Middle frontal gyrus (tissue), 1 donor: ENCODE results near the gene LRRC51.
"Not testable (repeated sequence)": the region's sequence is repeated elsewhere in the genome, so short reads cannot be mapped to it uniquely, and the experiment has no call there.

Experiments
- DNase-seq: peaks from one replicate; pipeline ENCODE4 v3.0.0-alpha.2; 2015; ENCODE audit warnings: low spot score; ENCODE audit errors: extremely low spot score

Gene LRRC51

DNA sequence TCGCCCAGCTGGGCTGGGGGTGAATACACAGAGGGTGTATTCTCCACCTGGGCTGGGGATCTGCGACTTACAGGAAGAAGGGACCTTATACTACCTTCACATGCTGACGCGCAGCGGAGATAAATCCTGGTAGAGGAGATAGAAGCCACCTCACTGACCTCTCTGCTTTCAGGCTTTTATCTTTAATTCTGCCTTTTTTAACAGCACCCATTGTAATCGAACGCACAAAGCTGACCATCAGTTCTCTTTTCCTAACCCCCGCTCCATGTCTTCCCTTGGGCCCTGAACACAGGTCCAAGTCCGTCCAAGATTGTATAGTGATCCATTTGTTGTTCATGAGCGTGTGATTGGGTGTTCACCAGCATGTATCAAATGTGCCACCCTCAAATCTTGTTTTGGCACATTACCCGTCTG is 23.1 kb downstream of the LRRC51 start:
- DNase-seq: no peak

DNA sequence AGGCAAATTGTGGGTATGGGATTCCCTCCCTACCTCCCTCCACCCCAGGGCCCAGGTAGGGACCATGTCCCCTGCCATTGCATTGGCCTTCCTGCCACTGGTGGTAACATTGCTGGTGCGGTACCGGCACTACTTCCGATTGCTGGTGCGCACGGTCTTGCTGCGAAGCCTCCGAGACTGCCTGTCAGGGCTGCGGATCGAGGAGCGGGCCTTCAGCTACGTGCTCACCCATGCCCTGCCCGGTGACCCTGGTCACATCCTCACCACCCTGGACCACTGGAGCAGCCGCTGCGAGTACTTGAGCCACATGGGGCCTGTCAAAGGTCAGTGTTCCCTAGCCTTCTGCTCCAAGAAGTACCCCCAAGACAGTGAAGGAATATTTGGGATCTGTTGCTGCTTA is 25.2 kb downstream of the LRRC51 start, which contains the start of gene TOMT:
Gene TOMT, plus strand, starts transcription at position 37 of the 400 bp plus-strand sequence. Its CDS starts 28 bp downstream, at position 65.
- no peak for DNase-seq

DNA sequence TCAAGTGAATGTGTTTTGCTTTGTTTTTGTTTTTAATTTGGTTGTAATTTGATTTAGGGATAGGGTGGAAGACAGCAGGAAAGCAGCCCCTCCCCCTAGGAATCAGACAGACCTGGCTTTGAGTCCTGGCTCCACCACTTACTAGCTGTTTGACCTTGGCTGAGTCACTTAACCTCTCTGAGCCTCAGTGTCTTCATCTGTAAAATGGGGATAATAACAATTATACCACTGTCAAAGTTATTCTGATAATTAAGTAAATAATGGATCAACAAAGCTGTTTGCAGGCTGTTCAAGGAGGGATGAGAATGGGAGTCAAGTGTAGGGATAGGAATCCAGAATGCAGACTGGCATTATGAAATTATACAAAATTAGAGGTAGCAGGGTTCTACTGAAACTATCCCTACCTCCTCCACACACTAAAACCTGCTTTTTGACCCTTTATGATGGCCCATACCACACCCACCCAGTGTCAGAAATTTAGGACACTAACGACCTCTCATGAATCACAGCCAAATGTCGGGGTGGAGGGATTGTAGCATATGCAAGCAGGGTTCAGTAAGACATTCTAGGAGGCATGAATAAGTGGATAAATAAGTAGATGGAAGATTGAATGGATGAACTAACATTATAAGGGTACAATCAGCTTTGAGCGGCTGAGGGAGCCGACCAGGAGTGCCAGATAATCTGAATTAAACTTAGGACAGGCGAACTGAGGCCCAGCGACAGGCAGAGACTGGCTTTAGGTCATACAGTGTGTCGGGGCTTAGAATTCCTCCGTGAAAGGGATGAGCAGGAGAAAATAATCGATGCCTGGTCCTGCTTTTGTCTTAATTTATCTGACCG is 30.9 kb downstream of the LRRC51 start:
- DNase-seq: no peak

DNA sequence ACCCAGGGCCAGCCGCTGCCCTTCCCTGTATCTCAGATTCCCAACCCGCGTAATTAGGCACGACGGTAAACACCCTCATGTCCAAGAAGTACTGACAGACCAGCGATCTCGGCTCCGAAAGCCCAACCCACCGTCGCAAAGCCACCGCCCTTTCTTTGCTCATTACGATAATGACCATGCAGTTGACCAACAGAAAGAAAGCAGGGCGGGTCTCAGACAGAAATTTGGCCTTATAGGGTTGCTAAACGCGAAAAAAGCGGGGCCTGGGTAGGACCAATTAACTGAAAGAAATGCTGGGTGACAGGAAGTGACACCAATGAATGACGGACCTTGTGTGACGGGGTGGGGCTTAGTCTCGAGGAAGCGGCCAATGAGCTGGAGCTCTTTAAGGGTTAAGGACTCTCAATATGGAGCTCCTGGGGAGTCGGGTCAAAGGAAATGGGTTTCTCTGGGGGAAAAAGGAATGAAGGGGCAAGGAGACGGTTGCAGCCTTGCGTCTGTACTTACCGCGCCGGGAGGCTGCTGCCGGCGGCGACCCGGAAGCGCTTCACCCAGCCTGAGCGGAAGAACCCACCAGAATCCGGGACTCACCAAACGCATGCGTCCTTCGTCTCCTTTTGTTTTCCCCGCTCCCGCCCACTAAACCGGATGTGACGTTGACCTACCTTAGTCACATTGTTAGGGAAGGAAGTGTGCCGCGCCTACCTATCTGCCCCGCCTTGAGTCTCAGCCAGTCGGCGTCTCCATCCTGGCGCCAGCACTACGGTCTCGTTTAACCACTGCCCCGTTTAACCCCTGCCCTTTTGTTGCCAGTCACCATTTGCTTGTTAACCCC is 31.7 kb downstream of the LRRC51 start, which contains the start of gene ANAPC15:
Gene ANAPC15, minus strand, starts transcription at position 553 of the 835 bp plus-strand sequence. CDS start 1,419 bp downstream, outside the sequence.
- DNase-seq: peak; percentile 100

DNA sequence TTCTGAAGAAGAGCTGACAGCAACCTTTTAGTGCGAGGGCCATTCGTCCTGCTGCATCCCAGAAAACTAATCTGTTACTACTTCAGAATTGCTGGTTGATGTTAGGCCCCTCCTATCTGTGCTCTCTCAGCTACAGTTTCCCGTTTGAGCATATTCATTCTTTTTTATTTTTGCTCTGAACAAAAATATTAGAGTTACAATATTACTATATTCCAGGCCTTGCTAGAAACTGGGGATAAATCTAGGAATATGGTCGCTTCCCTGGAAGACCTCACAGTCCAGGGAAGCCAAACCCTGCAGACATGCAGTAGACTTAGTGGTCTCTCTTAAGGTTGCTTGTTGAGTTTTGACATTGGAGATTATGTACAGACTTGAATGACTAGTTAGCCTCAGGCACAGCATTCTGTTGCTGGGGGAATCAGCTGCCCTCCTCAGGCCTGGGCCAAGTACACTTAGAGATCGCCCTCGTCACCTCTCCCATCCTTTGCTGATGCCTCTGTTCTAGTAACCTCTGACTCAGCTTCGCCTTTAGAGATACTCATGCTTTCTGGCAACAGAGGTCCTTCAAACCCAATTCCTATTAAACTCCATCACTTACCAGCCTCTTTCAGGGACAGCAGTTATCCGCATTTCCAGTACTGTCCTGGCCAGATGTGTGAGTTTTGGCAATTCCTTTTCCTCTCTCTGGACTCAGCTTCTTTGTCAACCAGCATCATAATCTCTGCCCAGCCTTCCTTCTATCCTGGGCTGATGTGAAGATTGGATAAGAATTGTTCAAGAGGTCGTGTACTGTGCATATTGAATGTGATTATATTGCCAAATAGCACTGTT is 32.5 kb downstream of the LRRC51 start:
- DNase-seq: no peak

DNA sequence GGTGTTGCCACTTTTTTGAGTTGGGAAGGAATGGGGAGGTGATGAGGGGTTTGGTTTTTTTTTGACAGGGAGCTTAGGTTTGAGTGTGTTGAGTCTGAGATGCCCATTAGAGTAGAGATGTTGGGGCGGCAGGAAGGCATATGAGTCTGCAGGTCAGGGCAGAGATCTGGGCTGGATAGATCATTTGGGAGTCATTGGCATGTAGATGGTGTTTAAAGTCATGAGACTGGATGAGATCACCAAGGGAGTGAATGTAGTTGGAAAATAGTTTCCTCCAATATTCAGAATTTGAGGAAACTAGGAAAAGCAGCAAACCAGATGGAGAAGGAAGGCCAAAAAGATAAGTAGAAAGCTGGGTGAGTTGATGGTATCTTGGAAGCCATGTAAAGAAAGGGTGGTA is 33.9 kb downstream of the LRRC51 start:
- no peak for DNase-seq

DNA sequence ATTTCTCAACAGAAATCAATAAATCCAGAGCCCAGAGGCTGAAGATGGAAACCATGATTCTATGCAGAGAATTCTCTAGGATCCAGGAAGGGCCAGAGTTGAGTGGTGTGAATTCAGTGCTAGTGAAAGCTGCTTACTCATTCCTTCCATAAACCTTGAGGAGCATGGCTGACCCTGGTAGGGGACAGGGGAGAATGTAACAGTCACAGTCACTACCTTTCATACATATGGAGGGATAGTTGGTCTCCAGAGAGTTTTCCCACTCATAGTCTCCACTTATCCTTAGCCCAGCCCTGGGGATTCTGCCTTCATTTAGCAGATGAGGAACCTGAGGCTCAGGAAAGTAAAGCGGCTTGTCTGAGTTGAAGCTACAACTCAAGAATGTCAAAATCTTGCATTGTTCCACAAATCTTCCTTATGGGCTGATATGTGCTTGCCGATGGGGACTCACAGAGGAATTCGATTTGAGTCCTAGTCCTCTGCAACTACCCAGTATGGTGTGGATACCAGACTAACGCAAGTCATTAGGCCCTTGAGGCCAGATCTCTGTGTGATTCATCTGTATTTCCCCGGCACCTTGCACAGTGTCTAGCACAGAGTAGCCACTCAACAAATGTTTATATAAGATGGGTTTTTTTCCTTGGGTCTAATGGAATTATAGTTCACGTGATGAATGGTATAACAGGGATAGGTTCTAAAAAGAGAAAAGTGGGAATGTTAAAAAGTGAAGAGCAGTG is 35.5 kb downstream of the LRRC51 start:
- no peak for DNase-seq

DNA sequence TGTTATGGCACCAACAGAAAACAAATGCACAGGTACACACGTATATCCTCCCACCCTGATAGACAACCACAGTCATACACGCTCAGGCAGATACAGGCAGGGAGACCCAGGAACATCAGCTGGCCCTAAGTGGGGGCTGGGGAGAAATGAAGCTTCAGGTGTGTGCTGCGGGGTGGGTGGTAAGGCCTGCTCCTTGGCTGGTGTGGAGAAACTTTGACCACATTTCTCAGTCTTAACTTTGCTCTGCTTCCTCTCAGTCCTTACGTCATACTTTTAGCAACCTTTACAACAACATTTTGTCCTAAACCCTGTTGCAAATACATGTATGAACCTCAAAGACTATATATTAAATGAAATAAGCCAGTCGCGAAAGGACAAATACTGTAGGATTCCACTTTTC is 38.5 kb downstream of the LRRC51 start:
- no peak for DNase-seq

DNA sequence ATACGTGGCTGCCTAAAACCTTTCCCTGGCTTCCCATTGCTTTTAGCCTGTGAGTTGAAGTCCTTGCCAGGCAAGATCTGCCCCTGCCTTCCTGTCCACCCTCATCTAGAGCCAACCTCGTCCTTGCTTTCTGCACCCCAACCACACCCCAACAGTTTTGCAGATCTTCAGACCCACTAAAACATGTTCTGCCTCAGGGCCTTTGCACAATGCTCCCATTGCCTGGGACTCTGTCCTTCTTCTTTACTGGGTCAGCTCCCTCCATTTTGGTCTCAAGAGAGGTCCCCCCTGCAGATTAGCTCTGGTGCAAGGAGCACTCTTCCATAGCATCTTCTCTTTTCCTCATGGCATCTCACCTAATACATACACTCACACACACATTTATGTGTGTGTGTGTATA is 40.3 kb downstream of the LRRC51 start:
- DNase-seq: no peak

DNA sequence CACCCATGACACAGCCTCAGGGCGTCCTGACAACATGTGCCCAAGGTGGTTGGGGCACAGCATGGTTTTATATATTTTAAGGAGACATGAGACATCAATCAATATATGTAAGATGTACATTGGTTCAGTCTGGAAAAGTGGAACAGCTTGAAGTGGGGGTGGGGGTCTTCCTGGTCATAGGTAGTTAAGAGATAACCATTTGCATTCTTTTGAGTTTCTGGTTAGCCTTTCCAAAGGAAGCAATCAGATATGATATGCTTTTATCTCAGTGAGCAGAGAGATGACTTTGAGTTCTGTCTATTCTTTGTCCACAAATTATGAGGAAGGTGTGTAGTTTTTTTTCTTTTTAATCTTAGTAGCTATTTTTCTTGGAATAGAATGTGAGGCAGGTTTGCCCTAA is 42.0 kb downstream of the LRRC51 start:
- DNase-seq: no peak

DNA sequence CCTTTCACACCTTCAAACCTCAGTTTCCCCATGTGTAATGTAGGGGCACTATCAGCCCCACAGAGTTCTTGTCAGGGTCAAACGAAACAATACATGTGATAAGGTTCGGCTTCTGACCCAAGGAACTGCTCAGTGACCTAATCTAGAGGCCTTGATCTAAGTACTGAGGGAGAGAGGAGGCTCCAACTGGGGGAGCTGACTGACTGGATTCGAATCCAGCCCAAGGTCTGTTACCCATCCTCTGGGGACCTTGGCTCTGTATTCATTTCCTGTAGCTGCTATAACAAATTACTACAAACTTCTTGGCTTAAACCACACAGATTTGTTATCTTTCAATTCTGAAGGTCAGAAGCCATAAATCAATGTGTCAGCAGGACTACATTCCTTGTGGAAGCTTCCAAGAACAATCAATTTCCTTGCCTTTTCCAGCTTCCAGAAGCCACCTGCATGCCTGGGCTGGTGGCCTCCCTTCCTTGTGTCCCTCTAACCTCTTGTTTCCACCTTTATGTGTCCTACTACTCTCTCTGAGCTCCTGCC is 42.5 kb downstream of the LRRC51 start:
- no peak for DNase-seq

DNA sequence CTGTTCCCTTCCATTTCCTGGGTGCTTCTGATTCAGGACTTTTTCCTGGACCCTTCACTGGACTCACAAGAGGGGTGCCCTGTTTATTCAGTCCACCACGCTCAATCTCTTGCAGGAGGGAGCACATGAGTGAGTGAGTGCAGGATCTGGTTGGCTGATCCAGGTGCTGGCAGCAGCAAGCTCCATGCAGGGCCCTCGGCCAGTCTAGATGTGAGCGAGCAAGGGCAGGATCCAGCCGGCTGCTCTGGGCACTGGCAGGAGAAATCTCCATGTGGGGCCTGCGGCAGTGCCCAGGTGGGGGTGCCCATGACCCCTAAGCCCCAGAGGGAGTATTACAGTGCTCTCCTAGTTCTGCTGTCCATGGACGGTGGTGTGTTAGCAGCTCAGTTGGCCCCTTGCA is 43.4 kb downstream of the LRRC51 start:
- DNase-seq: no peak

DNA sequence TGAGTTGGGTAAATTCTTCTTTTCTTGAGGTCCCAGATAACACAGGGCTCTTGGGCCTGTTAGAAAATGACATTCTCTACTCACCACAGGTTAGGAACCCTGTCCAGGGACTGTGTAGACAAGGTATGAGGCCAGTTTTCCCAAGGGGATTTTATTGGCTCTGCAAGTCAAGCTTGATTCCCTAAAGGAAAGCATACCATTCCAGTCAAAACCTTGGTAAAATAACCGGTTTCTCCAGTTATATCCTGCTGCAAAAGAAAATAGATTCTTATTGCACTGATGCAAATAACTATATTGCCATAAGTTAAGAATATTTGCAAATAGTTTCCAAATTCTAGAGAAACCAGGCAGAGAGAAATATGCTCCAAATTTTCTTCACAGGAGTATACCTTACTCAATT is 45.3 kb downstream of the LRRC51 start:
- DNase-seq: no peak

DNA sequence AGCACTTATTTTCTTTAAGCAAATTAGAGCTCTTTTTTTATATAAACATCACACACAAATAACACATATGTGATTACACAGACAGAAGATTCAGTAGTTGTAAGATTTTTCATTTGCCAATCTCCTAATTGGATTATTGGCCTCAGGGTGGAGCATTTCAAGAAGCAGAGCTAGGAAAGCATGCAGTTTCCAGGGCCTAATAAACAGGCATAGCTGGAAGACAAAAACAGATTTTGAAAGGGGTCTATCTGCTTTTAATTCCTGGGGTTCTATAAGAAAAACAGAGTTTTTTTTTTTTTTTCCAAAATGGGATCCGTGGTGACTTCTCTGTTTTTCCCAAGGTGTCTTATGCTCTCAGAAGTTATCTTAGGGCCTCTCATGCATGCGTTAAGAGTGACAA is 47.3 kb downstream of the LRRC51 start:
- DNase-seq: no peak

DNA sequence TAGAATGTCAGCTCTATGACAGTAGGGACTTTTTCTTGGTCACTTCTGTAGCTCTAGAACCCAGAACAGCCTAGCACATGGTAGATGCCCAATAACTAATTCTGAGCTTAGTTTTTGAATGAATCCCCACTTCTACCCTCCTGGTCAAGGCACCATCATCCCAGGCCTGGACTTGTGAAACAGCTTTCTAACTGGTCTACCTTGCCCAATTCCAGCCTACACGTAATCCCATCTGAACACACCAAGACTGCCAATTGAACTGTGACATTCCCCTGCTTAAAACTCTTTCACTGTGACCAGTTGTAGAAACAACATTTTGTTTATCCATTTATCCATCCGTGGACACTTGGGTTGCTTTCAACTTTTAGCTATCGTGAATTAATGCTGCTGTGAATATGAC is 48.7 kb downstream of the LRRC51 start:
- no peak for DNase-seq

DNA sequence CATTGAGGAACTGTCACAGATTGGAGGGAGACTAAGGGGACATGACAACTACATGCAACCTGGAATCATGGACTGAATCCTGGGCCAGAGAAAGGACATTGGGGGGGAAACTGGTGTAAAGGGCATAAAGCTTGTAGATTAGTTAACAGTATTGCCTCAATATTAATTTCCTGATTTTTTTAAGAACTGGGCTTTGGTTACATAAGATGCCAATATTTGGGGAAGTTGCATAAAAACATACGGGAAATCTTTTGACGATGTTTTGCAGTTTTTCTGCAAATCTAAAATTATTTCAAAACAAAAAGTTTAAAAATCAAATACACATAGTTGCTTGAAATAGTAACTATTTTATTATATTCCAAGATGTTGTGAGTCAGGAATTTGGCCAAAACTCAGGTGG is 52.0 kb downstream of the LRRC51 start:
- DNase-seq: no peak

DNA sequence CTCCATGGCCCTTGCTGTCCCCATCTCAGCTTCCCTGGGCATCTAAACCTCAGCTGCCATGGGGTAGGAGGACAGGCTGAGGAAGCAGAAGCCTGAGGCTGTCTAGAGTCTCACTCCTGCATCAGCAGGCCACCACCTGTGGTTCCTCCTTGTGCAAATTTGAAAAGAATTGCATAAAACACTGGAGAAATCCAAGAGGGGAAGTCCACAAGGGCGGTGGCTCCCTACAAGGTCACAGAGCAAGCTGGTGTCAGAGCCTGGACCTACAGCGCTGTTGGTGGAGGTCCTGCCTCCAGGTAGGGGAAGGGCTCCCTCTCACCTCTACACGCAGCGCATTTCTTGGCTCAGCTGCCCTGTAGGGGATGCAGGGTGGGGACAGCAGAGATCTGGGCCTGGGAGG is 54.8 kb downstream of the LRRC51 start, which contains the start of gene FOLR3:
Gene FOLR3, plus strand, starts transcription at position 253 of the 400 bp plus-strand sequence. CDS start 228 bp downstream, outside the sequence.
- not testable (repeated sequence) for DNase-seq

DNA sequence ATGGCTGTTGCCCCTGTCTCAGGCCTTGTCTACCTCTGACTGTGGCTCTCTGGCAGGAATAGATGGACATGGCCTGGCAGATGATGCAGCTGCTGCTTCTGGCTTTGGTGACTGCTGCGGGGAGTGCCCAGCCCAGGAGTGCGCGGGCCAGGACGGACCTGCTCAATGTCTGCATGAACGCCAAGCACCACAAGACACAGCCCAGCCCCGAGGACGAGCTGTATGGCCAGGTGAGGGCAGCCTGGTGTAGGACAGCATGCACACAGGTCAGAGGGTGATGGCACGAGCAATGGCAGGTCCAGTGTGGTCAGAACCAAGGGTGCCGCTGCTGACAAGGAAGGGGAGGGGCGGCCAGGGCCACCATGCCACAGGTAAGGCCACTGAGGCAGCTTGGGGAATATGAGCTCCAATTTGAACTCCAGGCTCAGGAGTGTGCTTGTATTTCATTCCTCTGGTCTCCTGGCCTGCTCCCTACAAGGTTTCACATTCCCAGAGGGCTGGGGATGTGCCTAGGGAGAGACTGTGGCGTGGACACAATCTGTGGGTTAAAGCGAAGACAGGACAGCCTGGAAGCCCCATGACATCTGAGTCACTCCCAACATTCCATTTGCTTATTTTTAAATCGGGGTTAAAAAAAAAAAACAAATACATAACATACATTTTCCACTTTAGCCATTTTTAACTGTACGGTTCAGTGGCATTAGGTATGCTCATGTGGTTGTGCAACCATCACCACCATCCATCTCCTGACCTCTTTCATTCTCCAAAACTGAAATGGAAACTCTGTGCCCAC is 55.4 kb downstream of the LRRC51 start:
- no peak for DNase-seq

DNA sequence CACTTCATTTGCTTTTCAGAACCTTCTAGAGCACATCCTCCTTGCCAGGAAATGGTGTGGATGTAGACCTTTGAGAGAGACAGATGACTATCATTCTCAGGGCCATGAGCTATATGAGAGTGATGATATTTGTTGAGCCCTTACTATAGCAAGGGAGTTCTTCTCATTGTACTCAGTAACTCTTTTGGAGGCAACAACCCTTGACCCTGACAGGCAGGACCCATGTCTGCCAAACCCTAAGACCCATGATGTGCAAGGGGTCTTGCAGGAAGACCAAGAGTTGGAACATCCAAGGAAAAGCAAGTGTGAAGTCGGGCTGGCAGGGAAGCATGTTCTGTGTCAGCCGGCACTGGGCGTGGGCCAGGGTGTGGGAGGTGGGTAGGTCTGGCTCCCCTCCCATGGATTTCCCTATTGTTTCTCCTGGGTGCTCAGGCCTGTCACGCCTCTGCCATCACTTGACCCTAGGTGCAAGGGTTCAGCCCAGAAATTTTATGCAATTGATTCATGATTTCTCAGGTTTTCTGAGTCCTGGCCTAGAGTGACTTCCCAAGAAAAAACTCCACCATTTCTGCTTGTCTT is 56.1 kb downstream of the LRRC51 start:
- DNase-seq: no peak
